ENCODE results near the gene DOK7. TPM values are rescaled to one million over a fixed set of nuclear protein-coding genes. Genes with fewer than 3 reads are reported as not detected.

The DOK7 gene
- total RNA-seq, 1 experiment from 2014 or later: not detected

GRCh38 chr4:3465698-3466671 is 2.9 kb downstream of the DOK7 start:
- H3K36me3 ChIP-seq (ENCODE audit: insufficient read depth, low read length, poor library complexity, severe bottlenecking): no peaks in the 10 kb centered on the region
- no TSS peak for BruUV-seq (replicated peaks)
- H3K4me1 ChIP-seq (ENCODE audit: insufficient read depth, low read length, poor library complexity, severe bottlenecking): no peaks in the 10 kb centered on the region
- H3K9me3 ChIP-seq (ENCODE audit: low read depth, low read length, poor library complexity, severe bottlenecking): no peaks in the 10 kb centered on the region
- no peak overlapping the region for H3K27ac ChIP-seq (ENCODE audit: low read depth, low read length, poor library complexity, severe bottlenecking)
- no peak for DNase-seq (ENCODE audit: low spot score)
- ChIA-PET CTCF (interaction anchor here (0.6 kb wide), 1 partner anchor 106 kb away, joined by 3 read pairs; no protein-coding TSS in a partner anchor), POLR2A (ENCODE audit: low non-redundant PET) (no interaction called here)
- no peak overlapping the region for H3K4me3 ChIP-seq (ENCODE audit: low read depth, low read length, poor library complexity, severe bottlenecking)
- no peaks in the 10 kb centered on the region for H3K27me3 ChIP-seq (replicated peaks; ENCODE audit: insufficient read depth, low read depth, low read length, poor library complexity)
- TF ChIP-seq, protein P1, sequence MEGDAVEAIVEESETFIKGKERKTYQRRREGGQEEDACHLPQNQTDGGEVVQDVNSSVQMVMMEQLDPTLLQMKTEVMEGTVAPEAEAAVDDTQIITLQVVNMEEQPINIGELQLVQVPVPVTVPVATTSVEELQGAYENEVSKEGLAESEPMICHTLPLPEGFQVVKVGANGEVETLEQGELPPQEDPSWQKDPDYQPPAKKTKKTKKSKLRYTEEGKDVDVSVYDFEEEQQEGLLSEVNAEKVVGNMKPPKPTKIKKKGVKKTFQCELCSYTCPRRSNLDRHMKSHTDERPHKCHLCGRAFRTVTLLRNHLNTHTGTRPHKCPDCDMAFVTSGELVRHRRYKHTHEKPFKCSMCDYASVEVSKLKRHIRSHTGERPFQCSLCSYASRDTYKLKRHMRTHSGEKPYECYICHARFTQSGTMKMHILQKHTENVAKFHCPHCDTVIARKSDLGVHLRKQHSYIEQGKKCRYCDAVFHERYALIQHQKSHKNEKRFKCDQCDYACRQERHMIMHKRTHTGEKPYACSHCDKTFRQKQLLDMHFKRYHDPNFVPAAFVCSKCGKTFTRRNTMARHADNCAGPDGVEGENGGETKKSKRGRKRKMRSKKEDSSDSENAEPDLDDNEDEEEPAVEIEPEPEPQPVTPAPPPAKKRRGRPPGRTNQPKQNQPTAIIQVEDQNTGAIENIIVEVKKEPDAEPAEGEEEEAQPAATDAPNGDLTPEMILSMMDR (conservative IDR thresholded peaks at IDR 0.05; ENCODE audit: low read depth, low read length): 0 out of 2 replicates have a peak, but pooled peaks have one; percentile 24
- TF ChIP-seq EZH2 (IDR thresholded peaks at IDR 0.05; ENCODE audit: borderline replicate concordance, low read depth, low read length, poor library complexity, severe bottlenecking): no peak
- intact Hi-C loops (cut with micrococcal nuclease; ENCODE audit: unreplicated experiment): no loop called here

DNA sequence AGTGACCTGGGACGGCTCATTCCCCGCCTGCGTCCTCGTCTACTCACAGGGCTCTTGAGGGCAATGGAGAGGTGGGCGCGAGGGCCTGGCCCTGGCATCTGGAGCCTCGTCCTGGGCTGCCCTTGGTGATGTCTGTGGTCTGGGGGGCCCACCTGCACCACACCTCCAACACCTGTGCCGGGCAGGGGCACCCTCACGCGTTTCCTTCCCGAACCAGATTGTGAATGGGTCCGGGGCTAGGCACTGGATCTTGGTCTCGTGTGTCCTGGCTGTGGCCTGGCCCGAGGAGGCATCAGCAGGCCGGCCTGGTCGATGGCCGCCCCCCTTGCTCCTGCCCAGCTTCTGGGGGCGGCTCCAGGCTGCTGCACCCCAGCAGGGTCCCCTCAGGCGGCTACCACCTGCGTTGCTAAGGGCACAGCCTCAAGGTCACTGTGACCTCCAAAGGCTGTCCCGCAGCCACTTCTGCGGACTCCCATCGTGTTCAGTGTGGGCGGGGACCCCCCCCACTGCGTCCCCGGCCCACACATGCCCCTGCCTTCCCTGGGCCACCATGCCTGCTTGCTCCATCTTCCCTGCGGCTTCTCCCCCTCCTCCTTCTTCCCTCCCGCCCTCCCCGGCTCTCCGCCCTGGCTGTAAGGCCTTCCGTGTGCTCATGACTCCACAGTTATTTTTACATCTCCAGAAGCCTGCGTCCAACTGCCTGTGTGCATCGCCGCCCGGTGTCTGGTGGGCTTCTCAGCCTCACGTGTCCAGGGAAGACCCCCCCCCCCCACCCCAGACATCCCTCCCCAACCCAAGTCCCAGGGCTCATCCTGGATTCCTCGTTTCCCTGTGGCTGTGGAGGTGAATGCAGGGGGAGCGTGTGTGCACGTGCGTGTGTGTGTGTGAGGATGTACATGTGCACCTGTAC is 3.8 kb downstream of the DOK7 start:
- Histone ChIP-seq H3K36me3 (ENCODE audit: insufficient read depth, low read length, poor library complexity, severe bottlenecking) (no peaks in the 10 kb centered on the region), H3K4me1 (ENCODE audit: insufficient read depth, low read length, poor library complexity, severe bottlenecking) (no peaks in the 10 kb centered on the region), H3K9me3 (ENCODE audit: low read depth, low read length, poor library complexity, severe bottlenecking) (no peaks in the 10 kb centered on the region), H3K4me3 (ENCODE audit: low read depth, low read length, poor library complexity, severe bottlenecking) (no peak overlapping the region), H3K27me3 (replicated peaks; ENCODE audit: insufficient read depth, low read depth, low read length, poor library complexity) (no peaks in the 10 kb centered on the region), H3K27ac (ENCODE audit: low read depth, low read length, poor library complexity, severe bottlenecking) (no peak overlapping the region)
- DNase-seq (ENCODE audit: low spot score): no peak
- intact Hi-C loops (cut with micrococcal nuclease; ENCODE audit: unreplicated experiment): no loop called here
- TF ChIP-seq EZH2 (IDR thresholded peaks at IDR 0.05; ENCODE audit: borderline replicate concordance, low read depth, low read length, poor library complexity, severe bottlenecking): no peak
- TF ChIP-seq, protein P1 (conservative IDR thresholded peaks at IDR 0.05; ENCODE audit: low read depth, low read length): no peak
- ChIA-PET CTCF (interaction anchor here (0.6 kb wide), 1 partner anchor 107 kb away, joined by 3 read pairs; no protein-coding TSS in a partner anchor), POLR2A (ENCODE audit: low non-redundant PET) (no interaction called here)
- no TSS peak for BruUV-seq (replicated peaks)

GRCh38 chr4:3467601-3468031 is 4.5 kb downstream of the DOK7 start:
- Histone ChIP-seq H3K36me3 (ENCODE audit: insufficient read depth, low read length, poor library complexity, severe bottlenecking) (no peaks in the 10 kb centered on the region), H3K4me1 (ENCODE audit: insufficient read depth, low read length, poor library complexity, severe bottlenecking) (no peaks in the 10 kb centered on the region), H3K27me3 (replicated peaks; ENCODE audit: insufficient read depth, low read depth, low read length, poor library complexity) (no peaks in the 10 kb centered on the region), H3K4me3 (ENCODE audit: low read depth, low read length, poor library complexity, severe bottlenecking) (no peak overlapping the region), H3K9me3 (ENCODE audit: low read depth, low read length, poor library complexity, severe bottlenecking) (no peaks in the 10 kb centered on the region), H3K27ac (ENCODE audit: low read depth, low read length, poor library complexity, severe bottlenecking) (no peak overlapping the region)
- TF ChIP-seq, protein P1 (conservative IDR thresholded peaks at IDR 0.05; ENCODE audit: low read depth, low read length): no peak
- TF ChIP-seq EZH2 (IDR thresholded peaks at IDR 0.05; ENCODE audit: borderline replicate concordance, low read depth, low read length, poor library complexity, severe bottlenecking): no peak
- no TSS peak for BruUV-seq (replicated peaks)
- intact Hi-C loops (cut with micrococcal nuclease; ENCODE audit: unreplicated experiment): no loop called here
- DNase-seq (ENCODE audit: low spot score): no peak
- ChIA-PET CTCF (no interaction called here), POLR2A (ENCODE audit: low non-redundant PET) (no interaction called here)

All from A673 (cell line).